Tibial nerve (tissue), 4 donors: ENCODE measurements around the gene ZMAT1. TPM values are rescaled to one million over a fixed set of nuclear protein-coding genes. Genes with fewer than 3 reads are reported as not detected.

Experiments
- DNase-seq, 2 donors: peaks; one replicate each; pipeline ENCODE4 v3.0.0-alpha.2; 2019; ENCODE audit warnings: low spot score in 2 of 2
- H3K27ac ChIP-seq, 4 donors: fragments of 200-600 bp; sonication (generic) in 3 of 4; one replicate each; pipeline ENCODE4 v1.5.1; 2017 to 2019; ENCODE audit warnings: mild to moderate bottlenecking in 1 of 4
- H3K27me3 ChIP-seq, 2 donors: fragments of 200-600 bp; sonication (generic) in 1 of 2; one replicate each; pipeline versions ENCODE4 v1.5.1 to v1.6.0; 2017 to 2019
- H3K36me3 ChIP-seq, 3 donors: fragments of 200-600 bp; sonication (generic); one replicate each; pipeline ENCODE4 v1.5.1; 2018 to 2019
- H3K4me1 ChIP-seq, 4 donors: fragments of 200-600 bp; sonication (generic) in 3 of 4; one replicate each; pipeline ENCODE4 v1.5.1; 2017 to 2019
- H3K4me3 ChIP-seq, 4 donors: fragments of 200-600 bp; sonication (generic) in 3 of 4; one replicate each; pipeline ENCODE4 v1.5.1; 2017 to 2019; ENCODE audit warnings: mild to moderate bottlenecking in 1 of 4, moderate library complexity in 1 of 4
- H3K9me3 ChIP-seq, 4 donors: fragments of 200-600 bp; sonication (generic) in 3 of 4; one replicate each; pipeline ENCODE4 v1.5.1; 2017 to 2019
- EP300 ChIP-seq, 2 donors: sonication (generic); formaldehyde crosslinking; IDR thresholded peaks; one replicate each; pipeline ENCODE4 v1.6.1; 2017; ENCODE audit warnings: antibody characterized with exemption in 2 of 2, mild to moderate bottlenecking in 1 of 2
- POLR2A ChIP-seq, 2 donors: fragments of 450-650 bp; IDR thresholded peaks; one replicate each; pipeline ENCODE4 v1.6.1; 2017; ENCODE audit warnings: antibody characterized with exemption in 2 of 2, mild to moderate bottlenecking in 2 of 2, moderate library complexity in 2 of 2
- WGBS, 2 donors: methylation state at CpG; one replicate each; pipeline ENCODE4 v1.1.5; 2018; 5-methylcytosine and 5-hydroxymethylcytosine counted together
- small RNA-seq: library from RNA; depleted of rRNA; stranded (forward); fragments of <200 nt; gene quantifications from one replicate; pipeline ENCODE3, GENCODE V24; 2016
- total RNA-seq, 4 donors: library from RNA; depleted of rRNA; stranded (reverse); fragments of >200 nt; gene quantifications; one replicate each; pipeline ENCODE4 v1.1.0, GENCODE V29; 2016
- TF ChIP-seq, protein P1 (sequence below), 5 experiments: fragments of 200-600 bp in 3 of 5; fragments of 450-650 bp in 2 of 5; sonication (generic) in 3 of 5; IDR thresholded peaks; one replicate each; pipeline ENCODE4 v1.5.1; 2016 to 2019; ENCODE audit warnings: antibody characterized with exemption in 5 of 5, mild to moderate bottlenecking in 3 of 5, moderate library complexity in 2 of 5

The ZMAT1 gene
- total RNA-seq, 4 donors from 2014 or later = 26.7 to 34.5 (median 32.9) TPM

DNA sequence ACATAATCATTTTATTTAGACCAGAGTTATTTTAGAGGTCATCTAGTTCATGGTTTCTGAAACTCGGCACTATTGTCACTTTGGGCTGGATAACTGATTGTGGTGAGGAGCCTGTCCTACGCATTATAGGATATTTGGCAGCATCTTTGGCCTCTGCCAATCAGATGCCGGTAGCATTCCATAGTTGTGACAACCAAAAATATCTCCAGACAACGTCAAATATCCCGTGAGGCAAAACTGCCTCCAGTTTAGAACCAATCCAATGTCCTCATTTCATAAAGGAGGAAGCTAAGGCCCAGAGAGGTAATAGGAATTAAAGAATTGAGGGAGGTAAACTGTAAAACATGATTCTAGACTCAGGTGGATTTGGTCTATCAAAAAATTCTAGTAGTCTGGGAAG, 6.1 kb downstream of the ZMAT1 start:
- WGBS, 2 donors = 58 to 61% methylated on average over 5 of the region's 5 CpGs
- peaks cover 0 to 3% of the 10 kb centered on the region in 2 donors for H3K27me3 ChIP-seq
- H3K4me3 ChIP-seq = no peak overlapping the region
- H3K4me1 ChIP-seq = peaks cover 0 to 4% (median 0%) of the 10 kb centered on the region in 4 donors
- no peak for TF ChIP-seq EP300 (IDR thresholded peaks at IDR 0.05)
- TF ChIP-seq POLR2A (IDR thresholded peaks at IDR 0.05) = no peak
- TF ChIP-seq, protein P1, sequence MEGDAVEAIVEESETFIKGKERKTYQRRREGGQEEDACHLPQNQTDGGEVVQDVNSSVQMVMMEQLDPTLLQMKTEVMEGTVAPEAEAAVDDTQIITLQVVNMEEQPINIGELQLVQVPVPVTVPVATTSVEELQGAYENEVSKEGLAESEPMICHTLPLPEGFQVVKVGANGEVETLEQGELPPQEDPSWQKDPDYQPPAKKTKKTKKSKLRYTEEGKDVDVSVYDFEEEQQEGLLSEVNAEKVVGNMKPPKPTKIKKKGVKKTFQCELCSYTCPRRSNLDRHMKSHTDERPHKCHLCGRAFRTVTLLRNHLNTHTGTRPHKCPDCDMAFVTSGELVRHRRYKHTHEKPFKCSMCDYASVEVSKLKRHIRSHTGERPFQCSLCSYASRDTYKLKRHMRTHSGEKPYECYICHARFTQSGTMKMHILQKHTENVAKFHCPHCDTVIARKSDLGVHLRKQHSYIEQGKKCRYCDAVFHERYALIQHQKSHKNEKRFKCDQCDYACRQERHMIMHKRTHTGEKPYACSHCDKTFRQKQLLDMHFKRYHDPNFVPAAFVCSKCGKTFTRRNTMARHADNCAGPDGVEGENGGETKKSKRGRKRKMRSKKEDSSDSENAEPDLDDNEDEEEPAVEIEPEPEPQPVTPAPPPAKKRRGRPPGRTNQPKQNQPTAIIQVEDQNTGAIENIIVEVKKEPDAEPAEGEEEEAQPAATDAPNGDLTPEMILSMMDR (IDR thresholded peaks at IDR 0.05) = no peak
- H3K9me3 ChIP-seq = no peaks in the 10 kb centered on the region
- no peak overlapping the region for H3K27ac ChIP-seq
- H3K36me3 ChIP-seq = no peaks in the 10 kb centered on the region
- DNase-seq = no peak

DNA sequence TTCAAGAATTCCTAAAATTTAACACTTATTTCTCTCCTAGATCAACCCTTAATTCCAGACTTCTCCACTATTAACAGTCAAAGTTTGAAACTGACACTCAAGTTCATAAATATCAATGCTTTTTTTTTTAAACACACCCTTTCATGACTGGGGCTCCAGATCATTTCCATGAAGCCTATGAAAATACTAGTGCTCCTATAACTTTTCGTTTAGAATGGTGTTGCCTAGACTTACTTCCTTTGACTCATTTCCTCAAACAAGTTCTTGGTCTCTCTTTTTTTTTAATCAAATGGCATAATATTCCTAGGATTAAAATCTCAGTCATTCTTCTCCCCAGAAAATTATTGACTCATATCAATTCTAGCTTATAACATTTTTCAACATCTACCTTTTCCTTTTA, 13.1 kb downstream of the ZMAT1 start:
- no peaks in the 10 kb centered on the region for H3K36me3 ChIP-seq
- no peak for DNase-seq
- peaks cover 0 to 14% (median 4%) of the 10 kb centered on the region in 4 donors for H3K9me3 ChIP-seq
- no peak overlapping the region for H3K27ac ChIP-seq
- WGBS, 2 donors = 53 to 54% methylated on average over 1 of the region's 1 CpG
- no peaks in the 10 kb centered on the region for H3K27me3 ChIP-seq
- H3K4me1 ChIP-seq = no peaks in the 10 kb centered on the region
- H3K4me3 ChIP-seq = no peak overlapping the region
- TF ChIP-seq, protein P1 (IDR thresholded peaks at IDR 0.05) = no peak
- no peak for TF ChIP-seq EP300 (IDR thresholded peaks at IDR 0.05)
- no peak for TF ChIP-seq POLR2A (IDR thresholded peaks at IDR 0.05)

DNA sequence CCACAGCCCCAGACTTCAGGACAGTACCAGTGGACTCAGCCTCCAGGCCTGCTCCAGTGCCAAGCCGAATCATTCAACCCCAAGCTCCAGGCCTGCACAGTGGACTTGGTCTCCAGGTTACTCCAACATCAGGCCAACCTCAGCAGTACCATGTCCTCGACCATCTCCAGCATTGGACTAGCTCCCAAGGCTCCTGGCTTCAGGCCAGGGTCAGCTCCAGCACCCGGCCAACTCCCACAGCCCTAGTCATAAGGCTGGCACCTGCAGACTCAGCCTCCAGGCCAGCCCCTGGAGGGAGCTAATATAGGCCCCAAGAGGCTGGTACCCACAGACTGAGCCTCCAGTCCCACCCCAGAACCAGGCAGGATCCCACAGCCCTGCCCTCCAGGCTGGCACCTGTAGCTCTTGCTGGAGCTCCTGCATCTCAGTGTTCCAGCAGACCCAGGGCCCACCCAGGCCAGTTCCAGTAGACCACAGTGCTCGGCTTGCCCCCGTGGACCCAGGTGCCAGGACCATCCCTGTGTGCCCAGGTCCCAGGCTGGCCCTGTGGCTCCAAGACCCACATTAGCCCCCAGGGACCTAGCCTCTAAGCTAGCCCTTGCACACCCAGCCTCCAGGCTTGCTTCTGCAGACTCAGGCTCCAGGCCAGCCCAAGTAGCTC, 25.6 kb downstream of the ZMAT1 start:
- Histone ChIP-seq H3K27ac (no peak overlapping the region), H3K4me1 (no peaks in the 10 kb centered on the region), H3K36me3 (peaks cover 0 to 14% (median 0%) of the 10 kb centered on the region in 3 donors), H3K27me3 (no peaks in the 10 kb centered on the region), H3K4me3 (no peak overlapping the region), H3K9me3 (peaks cover 0 to 14% (median 2%) of the 10 kb centered on the region in 4 donors)
- DNase-seq = no peak
- no peak for TF ChIP-seq POLR2A (IDR thresholded peaks at IDR 0.05)
- TF ChIP-seq EP300 (IDR thresholded peaks at IDR 0.05) = no peak
- TF ChIP-seq, protein P1 (IDR thresholded peaks at IDR 0.05) = no peak
- WGBS, 2 donors = 90% methylated on average over 5 of the region's 5 CpGs; no CpG with 5 or more reads in 1 of the 2 donors

DNA sequence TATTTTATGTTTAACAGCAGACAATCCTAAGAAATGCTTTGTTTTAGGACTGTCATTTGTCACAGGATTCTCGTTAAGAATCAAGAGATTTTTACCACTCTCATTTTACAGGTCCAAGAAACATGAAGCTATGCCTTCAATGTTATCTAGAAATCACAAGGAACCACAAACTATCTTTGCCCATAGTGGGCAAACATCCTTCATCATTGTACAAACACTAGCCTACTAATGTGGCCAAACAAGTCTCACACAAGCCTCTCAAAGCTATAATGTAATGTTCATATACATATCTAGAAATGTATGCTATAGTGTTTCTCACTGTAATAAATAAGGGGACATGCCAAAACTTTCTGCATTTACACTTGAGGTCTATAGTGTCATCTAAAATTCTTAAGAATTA, 26.8 kb downstream of the ZMAT1 start:
- no peak overlapping the region for H3K4me3 ChIP-seq
- peaks cover 0 to 6% (median 2%) of the 10 kb centered on the region in 4 donors for H3K9me3 ChIP-seq
- H3K4me1 ChIP-seq = no peaks in the 10 kb centered on the region
- no peak for DNase-seq
- H3K36me3 ChIP-seq = peaks cover 0 to 14% (median 0%) of the 10 kb centered on the region in 3 donors
- H3K27me3 ChIP-seq = no peaks in the 10 kb centered on the region
- H3K27ac ChIP-seq = no peak overlapping the region
- WGBS, 2 donors = 80 to 94% methylated on average over 1 of the region's 1 CpG
- TF ChIP-seq POLR2A (IDR thresholded peaks at IDR 0.05) (no peak), EP300 (IDR thresholded peaks at IDR 0.05) (no peak)
- TF ChIP-seq, protein P1 (IDR thresholded peaks at IDR 0.05) = no peak

Small RNA genes within 50 kb of the gene (small RNA-seq; reads per million reads assigned to genes)
- not detected for gene RNU6-345P

Other genes with a start within 250 kb of the ZMAT1 start
- 1 to 10 TPM; 2.9 to 7.7 (median 5.0) TPM for gene TCEAL2, start 193.7 kb upstream of the ZMAT1 start, total RNA-seq
- gene TCEAL6, start 210.5 kb upstream of the ZMAT1 start, total RNA-seq = not detected
- gene BEX5, start 223.9 kb upstream of the ZMAT1 start, total RNA-seq = 1 to 10 TPM in 1 of 4 donors, not detected in 3; 3.9 TPM